Activated CD4-positive, alpha-beta memory T cell treated with anti-CD3 and anti-CD28 coated beads, Interleukin-2, amount 10 ng/mL, durations not matched to agents 7 days and 5 days (primary cell): ENCODE measurements around the gene PRCD. TPM values are rescaled to one million over a fixed set of nuclear protein-coding genes. Genes with fewer than 3 reads are reported as not detected.

Experiments
- CTCF ChIA-PET: fragments of 350-600 bp; sonication (Branson Sonifier 250); formaldehyde crosslinking; loops from one replicate; lab custom pipeline; 2021; ENCODE audit warnings: antibody characterized with exemption, inconsistent platforms; lab: Charles Lee
- POLR2A ChIA-PET: fragments of 350-600 bp; sonication (Branson Sonifier 250); formaldehyde crosslinking; loops from one replicate; lab custom pipeline; 2021; ENCODE audit warnings: antibody characterized with exemption; lab: Charles Lee
- DNase-seq: peaks from one replicate; pipeline ENCODE4 v3.0.0-alpha.2; 2020
- H3K27ac Mint-ChIP-seq: one replicate; pipeline ENCODE4 v1.8.0; 2021; ENCODE audit warnings: mild to moderate bottlenecking, mixed read lengths
- H3K27me3 Mint-ChIP-seq: one replicate; pipeline ENCODE4 v1.8.0; 2021; ENCODE audit warnings: mixed read lengths
- H3K36me3 Mint-ChIP-seq: one replicate; pipeline ENCODE4 v1.8.0; 2021; ENCODE audit warnings: low read depth, mixed read lengths
- H3K4me1 Mint-ChIP-seq: one replicate; pipeline ENCODE4 v1.8.0; 2021; ENCODE audit warnings: mixed read lengths
- H3K4me3 Mint-ChIP-seq: one replicate; pipeline ENCODE4 v1.8.0; 2021; ENCODE audit warnings: mild to moderate bottlenecking, mixed read lengths
- H3K9me3 Mint-ChIP-seq: one replicate; pipeline ENCODE4 v1.8.0; 2021; ENCODE audit warnings: mixed read lengths
- total RNA-seq, 2 experiments: library from RNA; stranded (reverse); gene quantifications; one replicate each; pipeline ENCODE4 v1.2.3, GENCODE V29; 2021

The PRCD gene, protein sequence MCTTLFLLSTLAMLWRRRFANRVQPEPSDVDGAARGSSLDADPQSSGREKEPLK
- not detected for total RNA-seq

GRCh38 chr17:76539631-76540271 is at the start of gene PRCD:
Gene PRCD (plus strand): TSS chr17:76540044. CDS start chr17:76540142, 98 bp downstream.
- Mint-ChIP-seq H3K4me1 (peaks cover 3% of the 10 kb centered on the region), H3K36me3 (no peaks in the 10 kb centered on the region), H3K4me3 (no peak within 1 kb of the TSS), H3K27ac (no peak within 1 kb of the TSS), H3K27me3 (peaks cover 55% of the 10 kb centered on the region), H3K9me3 (no peaks in the 10 kb centered on the region)
- DNase-seq = no peak
- CTCF ChIA-PET = interaction anchor here (2.5 to 3.2 kb wide), 2 partner anchors 17 kb away, joined by 6 to 13 read pairs; no protein-coding TSS in a partner anchor
- POLR2A ChIA-PET = interaction anchor here (0.6 to 1.3 kb wide), 2 partner anchors 10 to 551 kb away, joined by 3 to 4 read pairs; no protein-coding TSS in a partner anchor

- Mint-ChIP-seq H3K4me1 (peaks cover 57% of the 10 kb centered on the region), H3K27ac (no peak overlapping the region), H3K9me3 (no peaks in the 10 kb centered on the region), H3K27me3 (no peaks in the 10 kb centered on the region), H3K36me3 (peaks cover 6% of the 10 kb centered on the region), H3K4me3 (no peak overlapping the region)
- POLR2A ChIA-PET = interaction anchor here (1.2 to 2.0 kb wide), 3 partner anchors 8 to 12 kb away, joined by 3 to 9 read pairs (median 7); partner anchors contain the start of gene RHBDF2
- DNase-seq = no peak
- CTCF ChIA-PET = interaction anchor here (0.6 to 1.5 kb wide), 2 partner anchors 13 to 15 kb away, joined by 3 to 4 read pairs; no protein-coding TSS in a partner anchor
Measured at GRCh38 chr17:76490112-76490710, 49.6 kb upstream of the PRCD start.

DNA sequence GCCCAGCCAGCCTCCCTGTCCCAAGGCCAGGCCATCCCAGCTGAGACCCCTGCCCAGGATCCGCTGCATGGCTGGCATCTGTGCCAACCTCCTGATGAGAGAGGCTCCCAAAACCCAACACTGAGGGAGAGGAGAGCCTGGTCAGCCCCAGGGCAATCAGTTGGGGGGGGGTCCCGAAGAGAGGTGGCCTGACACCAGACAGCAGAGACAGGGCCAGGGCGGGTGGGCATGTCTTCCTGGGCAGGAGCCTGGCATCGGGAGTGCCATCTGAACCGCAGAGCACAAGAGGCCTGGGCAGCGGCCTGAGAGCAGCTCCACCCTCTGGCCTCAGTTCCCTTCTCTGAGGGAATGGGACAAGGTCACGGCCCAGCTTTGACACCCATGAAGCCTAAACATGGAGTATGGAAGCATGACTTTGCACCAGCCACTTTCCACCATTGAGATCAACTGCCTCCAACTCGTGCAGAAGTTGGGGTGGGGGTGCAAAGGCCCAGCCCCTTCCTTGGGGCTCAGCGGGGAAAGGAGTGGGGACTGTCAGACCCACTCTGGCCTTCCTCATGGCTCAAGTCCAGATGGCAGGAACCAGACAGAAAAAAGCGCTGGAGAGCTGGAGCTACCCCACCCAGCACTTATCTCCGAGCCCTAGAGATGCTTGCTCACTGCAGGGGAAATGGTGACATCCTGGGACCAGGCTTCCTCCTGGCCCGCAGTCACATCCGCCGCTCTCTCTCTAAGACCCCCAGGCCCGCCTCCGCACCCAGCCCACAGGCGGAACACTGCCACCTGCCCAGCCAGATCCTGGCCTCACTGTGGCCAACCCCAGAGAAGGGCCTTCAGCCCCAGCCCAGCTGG is 48.3 kb upstream of the PRCD start:
- no peak for DNase-seq
- Mint-ChIP-seq H3K4me3 (peak overlapping the region; percentile 42), H3K27me3 (no peaks in the 10 kb centered on the region), H3K27ac (peak overlapping the region; percentile 94), H3K9me3 (no peaks in the 10 kb centered on the region), H3K4me1 (peaks cover 58% of the 10 kb centered on the region), H3K36me3 (peaks cover 6% of the 10 kb centered on the region)
- ChIA-PET CTCF (interaction anchor here (0.6 to 5.2 kb wide), 5 partner anchors 13 to 67 kb away, joined by 3 to 46 read pairs (median 4); partner anchors contain the start of genes RHBDF2 and UBE2O), POLR2A (interaction anchor here (1.8 to 2.8 kb wide), 7 partner anchors 8 to 138 kb away, joined by 5 to 13 read pairs (median 11); partner anchors contain the start of genes AANAT, PRPSAP1, RHBDF2 and UBE2O)

GRCh38 chr17:76492123-76492988 is 47.5 kb upstream of the PRCD start:
- Mint-ChIP-seq H3K9me3 (no peaks in the 10 kb centered on the region), H3K36me3 (peaks cover 6% of the 10 kb centered on the region), H3K4me3 (peak overlapping the region; percentile 68), H3K27me3 (no peaks in the 10 kb centered on the region), H3K27ac (peak overlapping the region; percentile 94), H3K4me1 (peaks cover 63% of the 10 kb centered on the region)
- ChIA-PET POLR2A (interaction anchor here (0.6 to 2.8 kb wide), 13 partner anchors 10 to 347 kb away, joined by 3 to 16 read pairs (median 10); partner anchors contain the start of genes AANAT, PRPSAP1, RHBDF2 and RNF157), CTCF (interaction anchor here (0.6 to 5.2 kb wide), 11 partner anchors 12 to 132 kb away, joined by 3 to 46 read pairs (median 4); partner anchors contain the start of genes AANAT, RHBDF2 and UBE2O)
- no peak for DNase-seq

DNA sequence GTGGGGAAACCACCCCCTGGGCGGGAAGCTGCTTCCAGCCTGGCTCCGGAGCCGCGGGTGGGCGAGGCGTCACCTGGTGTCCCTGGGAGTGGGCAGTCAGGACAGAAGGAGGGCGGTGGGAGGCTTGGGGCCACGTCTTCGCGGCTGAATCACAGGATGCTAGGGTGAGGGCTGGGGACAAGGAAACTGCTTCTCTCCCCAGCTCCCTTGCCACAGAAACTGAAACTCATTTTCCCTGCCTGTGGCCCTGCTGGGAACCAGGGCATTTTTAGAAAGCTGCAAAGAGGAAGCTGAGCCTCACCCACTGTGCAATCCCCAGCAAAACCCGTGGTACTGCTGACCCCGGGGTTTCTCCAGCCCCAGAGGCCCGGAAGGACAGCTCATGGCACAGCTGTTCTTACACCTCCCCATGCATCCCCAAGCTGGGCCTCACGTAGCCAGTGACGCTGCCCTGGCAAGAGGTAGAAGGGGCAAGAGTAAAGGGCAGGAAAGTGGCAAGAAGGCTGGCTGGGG is 46.8 kb upstream of the PRCD start:
- ChIA-PET CTCF (interaction anchor here (1.2 to 5.2 kb wide), 9 partner anchors 12 to 131 kb away, joined by 3 to 46 read pairs (median 4); partner anchors contain the start of genes AANAT, RHBDF2 and UBE2O), POLR2A (interaction anchor here (0.6 to 2.8 kb wide), 18 partner anchors 9 to 348 kb away, joined by 3 to 16 read pairs (median 4); partner anchors contain the start of genes AANAT, PRPSAP1, RHBDF2 and RNF157)
- Mint-ChIP-seq H3K36me3 (no peaks in the 10 kb centered on the region), H3K4me3 (peak overlapping the region; percentile 68), H3K9me3 (no peaks in the 10 kb centered on the region), H3K4me1 (peaks cover 68% of the 10 kb centered on the region), H3K27ac (peak overlapping the region; percentile 94), H3K27me3 (no peaks in the 10 kb centered on the region)
- DNase-seq = peak; percentile 67

DNA sequence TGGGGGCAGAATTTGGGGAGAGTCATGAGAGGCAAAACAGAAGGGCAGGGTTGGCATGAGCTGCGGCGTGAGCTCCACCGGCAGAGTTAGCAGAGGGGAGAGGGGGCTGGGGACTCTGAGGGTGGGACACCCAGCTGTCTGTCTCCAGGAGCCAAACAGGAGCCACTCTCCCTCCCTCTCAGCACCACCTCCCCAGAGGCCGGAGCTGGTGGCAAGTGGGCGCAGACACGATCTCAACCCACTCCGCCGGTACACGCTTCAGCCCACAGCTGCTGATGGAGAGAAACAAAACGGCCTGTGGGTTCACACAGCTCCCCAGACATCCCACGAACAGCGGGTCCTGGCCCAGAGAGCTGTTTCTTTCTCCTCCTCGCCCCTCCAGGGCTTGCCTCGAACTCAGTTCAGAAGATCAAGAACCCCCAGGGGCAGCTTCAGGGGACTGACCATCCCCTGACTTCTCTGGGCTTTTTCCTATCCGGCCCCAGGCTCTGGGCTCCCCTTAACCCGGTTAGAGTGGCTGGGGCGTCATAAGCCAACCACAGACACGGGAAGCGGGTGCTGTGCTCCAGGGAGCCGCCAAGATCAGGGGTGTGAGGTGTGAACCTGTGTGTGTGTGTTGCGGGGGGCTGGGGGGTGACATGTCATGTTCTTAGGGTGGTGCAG is 46.2 kb upstream of the PRCD start:
- Mint-ChIP-seq H3K4me1 (peaks cover 74% of the 10 kb centered on the region), H3K27ac (peak overlapping the region; percentile 94), H3K27me3 (no peaks in the 10 kb centered on the region), H3K9me3 (no peaks in the 10 kb centered on the region), H3K4me3 (peak overlapping the region; percentile 68), H3K36me3 (no peaks in the 10 kb centered on the region)
- POLR2A ChIA-PET = interaction anchor here (0.6 to 2.8 kb wide), 16 partner anchors 8 to 348 kb away, joined by 3 to 16 read pairs (median 4); partner anchors contain the start of genes AANAT, PRPSAP1, RHBDF2 and UBE2O
- CTCF ChIA-PET = interaction anchor here (1.2 to 5.2 kb wide), 7 partner anchors 11 to 131 kb away, joined by 3 to 46 read pairs (median 5); partner anchors contain the start of genes AANAT and RHBDF2
- DNase-seq = peak; percentile 64

- H3K4me3 Mint-ChIP-seq = no peak overlapping the region
- ChIA-PET CTCF (interaction anchor here (5.2 kb wide), 1 partner anchor 9 kb away, joined by 46 read pairs; the partner anchor contains the start of gene RHBDF2), POLR2A (no interaction called here)
- H3K27ac Mint-ChIP-seq = no peak overlapping the region
- no peaks in the 10 kb centered on the region for H3K27me3 Mint-ChIP-seq
- no peaks in the 10 kb centered on the region for H3K9me3 Mint-ChIP-seq
- DNase-seq = no peak
- peaks cover 80% of the 10 kb centered on the region for H3K4me1 Mint-ChIP-seq
- peaks cover 3% of the 10 kb centered on the region for H3K36me3 Mint-ChIP-seq
Measured at GRCh38 chr17:76495663-76496400, 44.0 kb upstream of the PRCD start.

DNA sequence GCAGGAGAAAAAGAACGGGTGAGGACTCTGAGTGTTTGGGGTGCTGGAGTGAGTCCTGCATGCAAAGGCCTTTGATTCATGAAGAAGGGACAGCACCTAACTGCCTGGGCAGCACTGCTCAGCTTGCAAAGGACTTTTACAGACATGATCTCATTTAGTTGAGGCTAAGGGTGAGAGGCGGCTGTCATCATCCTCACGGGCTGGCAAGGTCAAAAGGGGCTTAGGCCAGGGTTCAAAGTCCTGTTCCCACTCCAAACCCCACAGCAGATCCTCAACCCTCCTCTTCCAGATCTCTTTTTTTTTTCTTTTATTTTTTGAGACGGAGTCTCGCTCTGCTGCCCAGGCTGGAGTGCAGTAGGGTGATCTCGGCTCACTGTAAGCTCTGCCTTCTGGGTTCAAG is 43.4 kb upstream of the PRCD start:
- DNase-seq = no peak
- H3K27me3 Mint-ChIP-seq = no peaks in the 10 kb centered on the region
- no peak overlapping the region for H3K27ac Mint-ChIP-seq
- H3K9me3 Mint-ChIP-seq = no peaks in the 10 kb centered on the region
- no peak overlapping the region for H3K4me3 Mint-ChIP-seq
- POLR2A ChIA-PET = no interaction called here
- H3K36me3 Mint-ChIP-seq = peaks cover 3% of the 10 kb centered on the region
- H3K4me1 Mint-ChIP-seq = peaks cover 77% of the 10 kb centered on the region
- CTCF ChIA-PET = interaction anchor here (5.2 kb wide), 1 partner anchor 8 kb away, joined by 46 read pairs; the partner anchor contains the start of gene RHBDF2

DNA sequence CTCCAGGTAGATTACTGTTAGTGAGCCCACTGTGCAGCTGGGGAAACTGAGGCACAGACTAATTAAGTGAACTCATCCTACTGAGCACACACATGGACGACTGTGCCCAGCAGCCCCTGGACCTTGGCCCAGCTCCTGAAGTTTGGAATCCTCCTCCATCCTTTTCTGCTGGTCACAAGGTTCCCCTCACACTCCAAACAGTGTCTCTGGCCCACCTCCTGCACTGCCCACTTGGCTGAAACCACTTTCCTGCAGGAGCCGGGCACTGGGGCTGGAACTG is 42.2 kb upstream of the PRCD start:
- Mint-ChIP-seq H3K27me3 (no peaks in the 10 kb centered on the region), H3K9me3 (no peaks in the 10 kb centered on the region), H3K4me1 (peaks cover 76% of the 10 kb centered on the region), H3K27ac (no peak overlapping the region), H3K4me3 (no peak overlapping the region), H3K36me3 (peaks cover 3% of the 10 kb centered on the region)
- ChIA-PET CTCF (no interaction called here), POLR2A (no interaction called here)
- no peak for DNase-seq
